C4-2B (cell line): ENCODE results near the gene TMEM80.

Experiments
- CTCF ChIP-seq: fragments of 450-650 bp; conservative IDR thresholded peaks from 2 replicates; pipeline ENCODE4 v1.5.1; 2017; ENCODE audit warnings: mild to moderate bottlenecking
- ZFX ChIP-seq: fragments of 450-650 bp; IDR thresholded peaks from 2 replicates; pipeline ENCODE4 v1.6.1; 2017

GRCh38 chr11:655036-655726 lies 40.4 kb upstream of the TMEM80 start:
- no peak for TF ChIP-seq CTCF
- TF ChIP-seq ZFX = no peak
